ENCODE results near the gene SGCG. TPM values are rescaled to one million over a fixed set of nuclear protein-coding genes. Genes with fewer than 3 reads are reported as not detected.

The SGCG gene
- total RNA-seq, 4 donors from 2014 or later, result 1.3 to 1.6 (median 1.4) TPM; not detected in 1

DNA sequence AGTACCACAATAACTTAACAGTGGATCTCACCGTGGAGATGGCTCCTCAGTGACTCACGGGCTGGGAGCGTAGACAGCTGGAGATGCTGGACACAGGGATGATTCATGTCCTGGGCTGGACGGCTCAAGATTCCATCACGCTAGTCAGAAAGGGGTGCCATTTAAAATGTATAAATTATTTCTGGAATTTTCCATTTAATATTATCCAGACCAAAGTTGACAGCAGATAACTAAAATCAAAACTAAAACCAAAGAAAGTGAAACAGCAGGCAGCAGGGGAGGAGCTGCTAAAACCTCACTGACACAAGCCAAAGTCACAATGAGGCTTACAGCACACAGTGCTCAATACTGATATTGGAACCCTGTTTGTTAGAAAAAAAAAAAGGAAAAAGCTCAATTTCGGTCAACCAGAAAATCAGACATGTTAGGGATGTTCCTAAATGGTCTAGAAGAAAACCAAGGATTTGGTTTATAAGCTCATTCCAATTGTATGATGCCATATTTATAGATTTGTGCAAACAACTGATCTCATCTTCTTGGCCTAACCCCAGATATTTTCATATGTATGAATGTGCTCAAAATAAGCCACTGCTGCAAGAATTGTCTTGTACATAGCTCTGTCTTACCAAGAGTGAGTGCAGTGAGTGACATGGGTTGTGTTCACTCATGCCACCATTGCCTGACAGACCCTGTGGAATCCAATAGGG is 140.9 kb downstream of the SGCG start:
- 15 to 32% methylated on average over 3 to 6 of the region's 6 CpGs for WGBS, 2 donors (ENCODE audit: low coverage in 1 of 2)
- H3K9me3 ChIP-seq, result no peaks in the 10 kb centered on the region
- peak; percentile 90 for ATAC-seq
- peak; percentile 29 for TF ChIP-seq POLR2AphosphoS5 (IDR thresholded peaks at IDR 0.05)
- TF ChIP-seq, protein P1, sequence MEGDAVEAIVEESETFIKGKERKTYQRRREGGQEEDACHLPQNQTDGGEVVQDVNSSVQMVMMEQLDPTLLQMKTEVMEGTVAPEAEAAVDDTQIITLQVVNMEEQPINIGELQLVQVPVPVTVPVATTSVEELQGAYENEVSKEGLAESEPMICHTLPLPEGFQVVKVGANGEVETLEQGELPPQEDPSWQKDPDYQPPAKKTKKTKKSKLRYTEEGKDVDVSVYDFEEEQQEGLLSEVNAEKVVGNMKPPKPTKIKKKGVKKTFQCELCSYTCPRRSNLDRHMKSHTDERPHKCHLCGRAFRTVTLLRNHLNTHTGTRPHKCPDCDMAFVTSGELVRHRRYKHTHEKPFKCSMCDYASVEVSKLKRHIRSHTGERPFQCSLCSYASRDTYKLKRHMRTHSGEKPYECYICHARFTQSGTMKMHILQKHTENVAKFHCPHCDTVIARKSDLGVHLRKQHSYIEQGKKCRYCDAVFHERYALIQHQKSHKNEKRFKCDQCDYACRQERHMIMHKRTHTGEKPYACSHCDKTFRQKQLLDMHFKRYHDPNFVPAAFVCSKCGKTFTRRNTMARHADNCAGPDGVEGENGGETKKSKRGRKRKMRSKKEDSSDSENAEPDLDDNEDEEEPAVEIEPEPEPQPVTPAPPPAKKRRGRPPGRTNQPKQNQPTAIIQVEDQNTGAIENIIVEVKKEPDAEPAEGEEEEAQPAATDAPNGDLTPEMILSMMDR (IDR thresholded peaks at IDR 0.05), result no peak
- no peaks in the 10 kb centered on the region for H3K36me3 ChIP-seq
- H3K27ac ChIP-seq, result peak overlapping the region; percentile 28 to 64 (median 40)
- H3K4me3 ChIP-seq, result peak overlapping the region; percentile 29 to 30
- H3K4me1 ChIP-seq, result peaks cover 0 to 41% (median 11%) of the 10 kb centered on the region in 3 donors
- no peaks in the 10 kb centered on the region for H3K27me3 ChIP-seq

DNA sequence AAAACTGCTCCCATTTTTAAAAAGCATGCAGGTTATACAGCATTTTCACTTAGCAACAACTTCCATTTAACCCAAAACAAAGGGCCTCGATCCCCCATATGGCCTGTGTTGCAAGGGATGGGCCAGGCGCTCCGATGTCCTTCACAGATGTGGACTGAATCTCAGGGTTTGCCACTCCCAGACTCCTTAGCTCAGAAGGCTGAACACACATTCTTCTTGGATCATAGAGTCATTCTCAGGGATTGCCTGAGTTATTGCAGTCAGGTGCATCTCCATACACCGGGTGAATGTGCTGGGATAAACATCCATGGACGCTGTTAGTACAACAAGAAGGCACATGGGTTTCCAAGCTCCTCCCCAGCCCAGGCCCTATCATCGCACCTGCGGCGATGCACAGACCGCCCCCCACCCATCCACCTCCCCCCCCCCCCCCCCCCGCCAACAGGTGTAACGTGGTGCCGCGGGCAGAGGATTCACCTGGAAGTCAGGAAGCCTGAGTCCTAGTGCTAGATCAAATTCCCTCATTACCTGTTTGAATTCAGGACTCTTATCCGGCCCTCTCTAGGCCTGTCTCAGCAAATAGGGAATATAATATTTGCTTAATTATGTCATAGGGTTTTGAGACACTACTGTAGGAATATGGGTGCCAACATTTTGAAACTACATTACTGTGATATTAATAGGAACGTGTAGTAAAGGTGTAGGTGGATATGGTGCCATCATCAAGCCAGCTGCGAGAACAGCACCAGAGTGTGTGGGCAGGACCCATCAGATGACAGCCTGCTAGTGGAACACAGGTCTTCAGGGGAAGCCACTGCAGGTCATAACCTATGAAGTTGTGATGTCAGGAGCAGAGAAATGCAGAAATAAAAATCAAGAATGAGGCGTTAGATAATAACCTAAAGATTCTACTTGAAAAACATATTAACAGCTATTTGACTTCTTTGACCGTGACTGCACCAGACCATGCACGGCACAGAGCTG is 141.9 kb downstream of the SGCG start:
- TF ChIP-seq POLR2A (IDR thresholded peaks at IDR 0.05) (no peak), POLR2AphosphoS5 (IDR thresholded peaks at IDR 0.05) (no peak), EP300 (IDR thresholded peaks at IDR 0.05) (no peak)
- TF ChIP-seq, protein P1 (IDR thresholded peaks at IDR 0.05), result no peak
- Histone ChIP-seq H3K4me3 (no peak overlapping the region), H3K27ac (peak overlapping the region in 2 of 4 donors; percentile 40 to 64), H3K9me3 (no peaks in the 10 kb centered on the region), H3K27me3 (no peaks in the 10 kb centered on the region), H3K4me1 (peaks cover 0 to 41% (median 11%) of the 10 kb centered on the region in 3 donors), H3K36me3 (no peaks in the 10 kb centered on the region)
- no peak for ATAC-seq
- 77 to 78% methylated on average over 6 to 9 of the region's 19 CpGs for WGBS, 2 donors (ENCODE audit: low coverage in 1 of 2)

DNA sequence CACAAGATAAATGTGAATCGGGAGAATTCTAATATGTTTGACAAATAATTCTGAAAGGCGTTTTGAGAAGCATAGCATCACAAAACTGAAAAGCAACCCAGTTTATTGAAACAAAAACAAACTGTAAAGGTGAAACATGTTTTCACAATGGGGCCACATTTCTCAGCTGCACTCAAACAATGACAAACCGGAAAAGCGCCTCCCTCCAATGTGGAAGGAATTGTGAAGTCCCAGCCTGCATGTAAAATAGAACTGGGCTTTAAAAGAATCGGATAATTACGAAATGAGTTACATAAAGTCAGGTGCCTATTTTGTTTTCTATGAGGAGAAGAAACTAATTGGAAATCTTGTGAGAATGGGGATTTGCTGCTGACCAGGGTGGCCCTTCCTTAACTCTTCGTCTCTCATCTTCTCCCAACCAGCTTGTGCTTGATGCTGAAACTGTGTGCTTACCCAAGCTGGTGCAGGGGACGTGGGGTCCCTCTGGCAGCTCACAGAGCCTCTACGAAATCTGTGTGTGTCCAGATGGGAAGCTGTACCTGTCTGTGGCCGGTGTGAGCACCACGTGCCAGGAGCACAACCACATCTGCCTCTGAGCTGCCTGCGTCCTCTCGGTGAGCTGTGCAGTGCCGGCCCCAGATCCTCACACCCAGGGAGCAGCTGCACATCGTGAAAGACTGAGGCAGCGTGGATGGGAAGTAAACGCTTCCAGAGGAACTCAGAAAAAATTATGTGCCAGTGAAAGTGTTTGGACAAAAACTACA is 143.3 kb downstream of the SGCG start:
- H3K4me1 ChIP-seq, result peaks cover 0 to 39% (median 11%) of the 10 kb centered on the region in 3 donors
- TF ChIP-seq, protein P1 (IDR thresholded peaks at IDR 0.05), result no peak
- TF ChIP-seq EP300 (IDR thresholded peaks at IDR 0.05), result no peak
- TF ChIP-seq POLR2A (IDR thresholded peaks at IDR 0.05), result no peak
- no peak for TF ChIP-seq POLR2AphosphoS5 (IDR thresholded peaks at IDR 0.05)
- H3K9me3 ChIP-seq, result no peaks in the 10 kb centered on the region
- ATAC-seq, result no peak
- H3K36me3 ChIP-seq, result no peaks in the 10 kb centered on the region
- H3K27me3 ChIP-seq, result no peaks in the 10 kb centered on the region
- H3K27ac ChIP-seq, result peak overlapping the region in 3 of 4 donors; percentile 41 to 65 (median 58)
- peak overlapping the region in 1 of 2 donors; percentile 3 for H3K4me3 ChIP-seq
- WGBS, 2 donors (ENCODE audit: low coverage in 1 of 2), result 34 to 56% methylated on average over 10 to 16 of the region's 17 CpGs

DNA sequence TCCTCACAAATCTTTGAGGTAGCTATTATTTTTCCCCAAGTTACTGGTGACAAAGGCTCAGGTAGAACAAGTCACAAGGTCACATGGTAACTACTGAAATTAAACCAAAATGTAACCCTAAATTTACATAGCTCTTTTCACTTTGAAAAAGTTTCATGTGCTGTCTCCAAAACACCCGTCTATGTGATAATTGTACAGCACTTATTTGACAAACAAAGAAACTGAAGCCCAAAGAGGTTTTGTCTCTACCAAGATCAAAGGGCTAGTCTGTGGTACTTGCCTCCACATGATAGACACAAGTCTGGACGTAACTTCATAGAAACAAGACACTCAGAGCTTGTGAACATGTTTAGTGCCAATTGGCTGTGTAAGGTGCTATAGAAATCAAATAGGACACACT is 144.4 kb downstream of the SGCG start:
- H3K36me3 ChIP-seq, result no peaks in the 10 kb centered on the region
- no peaks in the 10 kb centered on the region for H3K27me3 ChIP-seq
- ATAC-seq, result no peak
- H3K4me3 ChIP-seq, result no peak overlapping the region
- H3K4me1 ChIP-seq, result peaks cover 0 to 33% (median 11%) of the 10 kb centered on the region in 3 donors
- H3K9me3 ChIP-seq, result no peaks in the 10 kb centered on the region
- 64 to 80% methylated on average over 2 of the region's 2 CpGs for WGBS, 2 donors (ENCODE audit: low coverage in 1 of 2)
- TF ChIP-seq POLR2A (IDR thresholded peaks at IDR 0.05) (no peak), POLR2AphosphoS5 (IDR thresholded peaks at IDR 0.05) (no peak), EP300 (IDR thresholded peaks at IDR 0.05) (no peak)
- TF ChIP-seq, protein P1 (IDR thresholded peaks at IDR 0.05), result no peak
- peak overlapping the region in 1 of 4 donors; percentile 65 for H3K27ac ChIP-seq

Data from gastroesophageal sphincter (tissue), 4 donors.